ENCODE measurements around the gene TIMM44.
"Not testable (repeated sequence)": the region's sequence is repeated elsewhere in the genome, so short reads cannot be mapped to it uniquely, and the experiment has no call there.

The TIMM44 gene

GRCh38 chr19:7944177-7944761, 803 bp upstream of the TIMM44 start:
- DNase-seq (ENCODE audit: low spot score) = peak; percentile 81

GRCh38 chr19:7942981-7943443, 454 bp downstream of the TIMM44 start:
- no peak for DNase-seq (ENCODE audit: low spot score)

GRCh38 chr19:7941895-7942596, 1.4 kb downstream of the TIMM44 start:
- DNase-seq (ENCODE audit: low spot score) = no peak

- DNase-seq (ENCODE audit: low spot score) = no peak
Measured at GRCh38 chr19:7940841-7941240, 2.6 kb downstream of the TIMM44 start.

- DNase-seq (ENCODE audit: low spot score) = no peak
Measured at GRCh38 chr19:7934766-7935165, 8.7 kb downstream of the TIMM44 start.

GRCh38 chr19:7933828-7934725, 9.4 kb downstream of the TIMM44 start:
- no peak for DNase-seq (ENCODE audit: low spot score)

GRCh38 chr19:7933411-7933810, 10.1 kb downstream of the TIMM44 start:
- no peak for DNase-seq (ENCODE audit: low spot score)

GRCh38 chr19:7932930-7933300, 10.6 kb downstream of the TIMM44 start:
- DNase-seq (ENCODE audit: low spot score) = no peak

GRCh38 chr19:7932276-7932929, 11.1 kb downstream of the TIMM44 start:
- no peak for DNase-seq (ENCODE audit: low spot score)

GRCh38 chr19:7931221-7932061, 12.0 kb downstream of the TIMM44 start:
- no peak for DNase-seq (ENCODE audit: low spot score)

- DNase-seq (ENCODE audit: low spot score) = no peak
Measured at GRCh38 chr19:7930765-7931164, 12.7 kb downstream of the TIMM44 start.

- not testable (repeated sequence) for DNase-seq (ENCODE audit: low spot score)
Measured at GRCh38 chr19:7930030-7930429, 13.4 kb downstream of the TIMM44 start.

- peak; percentile 73 for DNase-seq (ENCODE audit: low spot score)
Measured at GRCh38 chr19:7928741-7929701, 14.4 kb downstream of the TIMM44 start.

- no peak for DNase-seq (ENCODE audit: low spot score)
Measured at GRCh38 chr19:7928334-7928706, 15.1 kb downstream of the TIMM44 start.

- no peak for DNase-seq (ENCODE audit: low spot score)
Measured at GRCh38 chr19:7927605-7928333, 15.7 kb downstream of the TIMM44 start.

- DNase-seq (ENCODE audit: low spot score) = no peak
Measured at GRCh38 chr19:7926727-7927604, 16.5 kb downstream of the TIMM44 start.

- peak; percentile 88 for DNase-seq (ENCODE audit: low spot score)
Measured at GRCh38 chr19:7926021-7926726, 17.3 kb downstream of the TIMM44 start, which contains the start of gene CTXN1. Gene CTXN1, minus strand, starts transcription at chr19:7926135. Its CDS starts 597 bp downstream, at chr19:7925538.

All from AG20443 (cell line).